Mesendoderm (in vitro differentiated cells): ENCODE measurements around the gene BPNT1.

Experiments used
- DNase-seq: peaks from one replicate; pipeline ENCODE4 v3.0.0; 2013
- H2AK5ac ChIP-seq: 2 replicates; pipeline ENCODE4 v1.6.1; 2013; ENCODE audit warnings: low read length, inconsistent platforms
- H2BK120ac ChIP-seq: 2 replicates; pipeline ENCODE4 v1.6.1; 2013; ENCODE audit warnings: low read depth, mild to moderate bottlenecking, low read length, moderate library complexity, mixed read lengths
- H2BK15ac ChIP-seq: replicated peaks from 2 replicates; pipeline ENCODE4 v1.6.1; 2013; ENCODE audit warnings: low read depth, mild to moderate bottlenecking, moderate library complexity
- H2BK5ac ChIP-seq: 2 replicates; pipeline ENCODE4 v1.6.1; 2013; ENCODE audit warnings: low read length, inconsistent platforms
- H3K18ac ChIP-seq: 2 replicates; pipeline ENCODE4 v1.6.1; 2013; ENCODE audit warnings: mild to moderate bottlenecking, low read length, mixed read lengths
- H3K23ac ChIP-seq: one replicate; pipeline ENCODE4 v1.6.1; 2013; ENCODE audit warnings: low read length
- H3K27ac ChIP-seq: 2 replicates; pipeline ENCODE4 v1.5.1; 2013; ENCODE audit warnings: low read depth, mild to moderate bottlenecking, inconsistent platforms, low read length, moderate library complexity
- H3K27me3 ChIP-seq: 2 replicates; pipeline ENCODE4 v1.6.1; 2013; ENCODE audit warnings: low read length, control low read depth, mild to moderate bottlenecking, inconsistent platforms; ENCODE audit not compliant: insufficient read depth, poor library complexity
- H3K36me3 ChIP-seq: 2 replicates; pipeline ENCODE4 v1.6.1; 2013; ENCODE audit warnings: low read length, inconsistent platforms; ENCODE audit not compliant: control insufficient read depth, insufficient read depth
- H3K4ac ChIP-seq: one replicate; pipeline ENCODE4 v1.6.1; 2013; ENCODE audit warnings: low read depth, mild to moderate bottlenecking, low read length, moderate library complexity
- H3K4me1 ChIP-seq: 2 replicates; pipeline ENCODE4 v1.6.1; 2013; ENCODE audit warnings: low read depth, low read length, inconsistent platforms; ENCODE audit not compliant: control insufficient read depth
- H3K4me2 ChIP-seq: 2 replicates; pipeline ENCODE4 v1.6.1; 2013; ENCODE audit warnings: low read length
- H3K4me3 ChIP-seq: 2 replicates; pipeline ENCODE4 v1.5.1; 2013; ENCODE audit warnings: mild to moderate bottlenecking, low read length
- H3K56ac ChIP-seq: one replicate; pipeline ENCODE4 v1.6.1; 2013; ENCODE audit warnings: low read length
- H3K79me1 ChIP-seq: 2 replicates; pipeline ENCODE4 v1.6.1; 2013; ENCODE audit warnings: low read length, inconsistent platforms
- H3K79me2 ChIP-seq: 2 replicates; pipeline ENCODE4 v1.6.1; 2013; ENCODE audit warnings: mild to moderate bottlenecking, low read length; ENCODE audit not compliant: control insufficient read depth, insufficient read depth
- H3K9ac ChIP-seq: 2 replicates; pipeline ENCODE4 v1.6.1; 2013; ENCODE audit warnings: low read length, inconsistent platforms
- H4K5ac ChIP-seq: one replicate; pipeline ENCODE4 v1.6.1; 2013; ENCODE audit warnings: low read length
- H4K8ac ChIP-seq: one replicate; pipeline ENCODE4 v1.6.1; 2013; ENCODE audit warnings: low read depth, mild to moderate bottlenecking, control low read depth, low read length, moderate library complexity
- WGBS: extraction: QIAGEN DNeasy Blood & Tissue Kit; methylation state at CpG from one replicate; pipeline ENCODE4 v1.1.7; 2013; ENCODE audit warnings: low lambda C conversion rate, missing lambda C conversion rate; ENCODE audit not compliant: insufficient coverage; ENCODE audit errors: extremely low coverage; 5-methylcytosine and 5-hydroxymethylcytosine counted together

Gene BPNT1

DNA sequence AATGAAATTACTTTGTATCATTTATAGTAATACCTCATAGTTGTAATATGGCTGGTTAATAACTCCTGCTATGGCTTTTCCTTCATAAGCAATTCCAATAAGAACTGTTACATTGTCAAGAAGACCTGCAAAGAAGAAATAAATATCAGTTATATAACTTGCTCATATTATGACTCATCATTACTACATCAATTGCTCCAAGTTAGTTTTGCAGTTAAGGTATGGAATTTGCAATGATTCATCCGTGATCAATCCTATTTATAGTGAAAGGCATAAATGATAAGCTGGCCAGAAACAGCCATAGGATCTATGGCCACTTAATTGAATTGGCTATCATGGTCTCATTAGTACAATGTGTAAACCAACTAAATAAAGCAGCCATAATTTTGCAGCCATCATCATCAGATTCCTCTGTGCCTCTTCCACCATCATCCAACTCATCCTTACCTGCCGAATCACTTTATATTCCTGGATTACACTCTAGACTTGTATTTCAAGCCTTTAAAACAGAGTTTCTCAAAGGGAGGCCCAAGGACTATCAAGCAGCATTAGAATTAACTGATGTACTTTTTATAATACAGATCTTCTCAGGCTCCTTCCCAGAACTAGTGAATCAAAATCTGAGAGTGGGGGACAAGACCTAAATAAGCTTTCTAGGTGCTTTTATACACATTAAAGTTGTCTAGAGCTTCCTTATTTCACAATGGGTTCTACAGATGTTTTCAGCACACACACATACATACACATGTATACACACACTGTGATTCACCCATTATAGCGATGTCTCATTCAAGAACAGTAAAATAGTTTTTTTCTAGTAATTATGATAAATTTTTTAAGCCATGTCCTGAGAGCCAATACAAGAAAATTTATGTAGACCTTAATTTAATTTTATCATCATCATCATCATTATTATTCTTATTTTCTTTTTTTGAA, 22.1 kb downstream of the BPNT1 start:
- H2BK15ac ChIP-seq: no peak overlapping the region
- no peak overlapping the region for H3K23ac ChIP-seq
- H3K4ac ChIP-seq: no peak overlapping the region
- no peak overlapping the region for H3K4me2 ChIP-seq
- no peaks in the 10 kb centered on the region for H3K79me2 ChIP-seq
- no CpG with 5 or more reads among the region's 3 CpGs for WGBS
- no peaks in the 10 kb centered on the region for H3K4me1 ChIP-seq
- no peak overlapping the region for H2AK5ac ChIP-seq
- H2BK120ac ChIP-seq: no peak overlapping the region
- H3K18ac ChIP-seq: no peak overlapping the region
- H3K9ac ChIP-seq: no peak overlapping the region
- no peaks in the 10 kb centered on the region for H3K27me3 ChIP-seq
- H3K79me1 ChIP-seq: no peaks in the 10 kb centered on the region
- H3K4me3 ChIP-seq: no peak overlapping the region
- DNase-seq: no peak
- H2BK5ac ChIP-seq: no peak overlapping the region
- H3K56ac ChIP-seq: no peak overlapping the region
- H3K36me3 ChIP-seq: no peaks in the 10 kb centered on the region
- H3K27ac ChIP-seq: no peak overlapping the region
- H4K8ac ChIP-seq: no peak overlapping the region
- no peak overlapping the region for H4K5ac ChIP-seq

DNA sequence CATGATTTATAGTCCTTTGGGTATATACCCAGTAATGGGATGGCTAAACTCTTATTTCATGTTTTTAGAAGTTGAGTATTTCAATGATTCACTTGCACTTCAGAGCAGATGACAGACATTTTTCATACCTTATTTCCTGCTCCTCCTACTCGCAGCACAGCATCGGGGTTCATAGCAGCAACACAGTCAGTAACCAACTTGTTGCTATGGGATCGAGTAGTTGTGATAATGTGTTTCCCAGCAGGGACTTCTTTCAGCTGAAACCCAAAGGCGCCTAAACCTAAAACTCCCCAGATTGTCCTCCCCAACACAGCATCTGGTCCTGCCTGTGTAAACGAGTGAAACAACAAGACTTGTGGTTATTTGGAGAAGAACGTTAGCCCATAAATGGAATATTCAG, 27.0 kb downstream of the BPNT1 start:
- Histone ChIP-seq H3K4me1 (no peaks in the 10 kb centered on the region), H3K56ac (no peak overlapping the region), H3K4ac (no peak overlapping the region), H3K79me1 (no peaks in the 10 kb centered on the region), H3K36me3 (no peaks in the 10 kb centered on the region), H2BK15ac (no peak overlapping the region), H3K4me3 (no peak overlapping the region), H4K8ac (no peak overlapping the region), H3K27ac (no peak overlapping the region), H2BK5ac (no peak overlapping the region), H2AK5ac (no peak overlapping the region), H3K9ac (no peak overlapping the region), H3K18ac (no peak overlapping the region), H3K27me3 (no peaks in the 10 kb centered on the region), H3K79me2 (no peaks in the 10 kb centered on the region), H4K5ac (no peak overlapping the region), H2BK120ac (no peak overlapping the region), H3K4me2 (no peak overlapping the region), H3K23ac (no peak overlapping the region)
- DNase-seq: no peak
- no CpG with 5 or more reads among the region's 6 CpGs for WGBS

DNA sequence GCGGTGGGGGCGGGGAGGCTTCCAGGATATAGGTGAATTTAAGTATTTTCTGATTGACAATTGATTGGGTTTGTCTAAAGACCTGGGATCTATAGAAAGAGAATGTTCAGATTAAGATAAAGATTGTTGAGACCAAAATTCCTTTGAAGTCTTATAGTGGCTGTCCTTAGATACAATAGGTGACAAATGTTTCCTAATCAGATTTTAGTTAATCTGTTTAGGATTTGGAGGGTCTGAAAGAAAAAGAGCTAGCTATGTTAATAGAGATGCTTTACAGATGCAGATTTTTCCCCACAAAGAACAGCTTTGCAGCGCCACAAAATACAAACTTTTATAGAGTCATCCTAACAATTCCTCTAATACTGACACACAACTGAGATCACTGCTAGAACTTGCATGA, 28.7 kb downstream of the BPNT1 start:
- Histone ChIP-seq H3K79me1 (no peaks in the 10 kb centered on the region), H3K4me3 (no peak overlapping the region), H3K23ac (no peak overlapping the region), H3K79me2 (no peaks in the 10 kb centered on the region), H3K4me2 (no peak overlapping the region), H2AK5ac (no peak overlapping the region), H3K4ac (no peak overlapping the region), H3K27ac (no peak overlapping the region), H4K8ac (no peak overlapping the region), H3K27me3 (no peaks in the 10 kb centered on the region), H2BK5ac (no peak overlapping the region), H4K5ac (no peak overlapping the region), H3K18ac (no peak overlapping the region), H2BK15ac (no peak overlapping the region), H3K9ac (no peak overlapping the region), H3K36me3 (no peaks in the 10 kb centered on the region), H2BK120ac (no peak overlapping the region), H3K4me1 (no peaks in the 10 kb centered on the region), H3K56ac (no peak overlapping the region)
- no CpG with 5 or more reads among the region's 3 CpGs for WGBS
- DNase-seq: peak; percentile 58

DNA sequence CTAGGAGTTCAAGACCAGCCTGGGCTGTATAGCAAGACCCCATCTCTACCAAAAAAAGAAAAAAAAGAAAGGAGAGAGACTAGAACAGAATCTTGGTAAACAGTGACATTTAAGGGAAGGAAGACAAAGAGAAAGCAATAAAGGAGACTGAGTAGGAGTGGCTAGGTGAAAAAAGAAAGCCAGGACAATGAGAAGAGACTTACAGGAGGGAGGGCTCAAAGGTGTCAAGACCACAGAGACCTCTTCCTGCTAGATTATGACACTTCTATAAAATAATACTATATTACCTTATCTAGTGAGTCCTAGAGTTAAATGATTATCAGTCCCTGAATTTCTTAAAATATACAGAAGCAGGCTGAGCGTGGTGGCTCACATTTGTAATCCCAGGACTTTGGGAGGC, 33.2 kb downstream of the BPNT1 start:
- H3K18ac ChIP-seq: no peak overlapping the region
- no peaks in the 10 kb centered on the region for H3K4me1 ChIP-seq

DNA sequence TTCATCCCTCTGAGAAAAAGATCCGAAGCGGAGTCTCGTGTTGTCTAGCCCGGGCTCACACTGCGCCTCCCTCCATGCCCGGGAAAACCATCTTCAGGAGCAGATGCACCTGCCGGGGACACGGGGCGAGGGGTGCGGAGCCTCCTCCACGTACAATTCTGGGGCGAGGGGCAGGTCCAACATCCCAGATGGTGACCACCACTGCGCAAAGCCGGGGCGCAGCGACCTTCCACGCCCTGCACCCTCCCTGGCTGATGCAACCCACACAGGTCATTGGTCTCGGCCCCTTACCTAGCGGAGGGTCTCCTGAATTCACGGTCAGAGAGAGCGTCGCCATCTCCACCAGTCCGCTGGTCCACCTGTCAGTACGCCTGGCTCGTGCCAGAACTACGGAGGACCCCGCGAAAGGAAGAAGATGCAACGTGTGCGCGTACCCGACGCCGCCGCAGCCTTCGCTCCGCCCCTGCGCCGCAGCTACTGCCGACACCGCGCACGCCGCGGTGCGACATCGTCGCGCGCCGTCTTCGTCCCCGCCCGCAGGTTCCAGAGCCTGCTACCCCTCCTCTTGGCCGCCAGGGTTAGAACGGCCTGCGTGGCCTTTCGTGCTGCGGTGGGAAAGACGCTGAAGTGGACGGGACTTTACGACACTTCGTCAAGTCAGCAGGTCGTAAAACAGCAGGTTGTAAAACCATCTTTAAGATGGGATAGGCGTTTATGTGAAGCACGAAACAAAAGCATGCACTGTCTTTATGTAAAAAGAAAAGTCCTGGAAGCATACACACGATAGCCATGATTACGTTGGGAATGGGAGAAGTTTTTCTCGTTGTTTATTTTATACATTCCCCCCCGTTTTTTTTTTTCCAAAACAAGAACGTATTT, 43.3 kb downstream of the BPNT1 start, which contains the start of gene EPRS1:
TSS of gene EPRS1 (minus strand) at position 454 of the 879 bp plus-strand sequence. CDS start at position 337, 117 bp downstream.
- Histone ChIP-seq H3K18ac (no peak within 1 kb of the TSS), H3K79me2 (peaks cover 28% of the 10 kb centered on the region), H3K9ac (peak within 1 kb of the TSS; percentile 95), H2AK5ac (no peak within 1 kb of the TSS), H3K27ac (no peak within 1 kb of the TSS), H3K79me1 (no peaks in the 10 kb centered on the region), H2BK5ac (peak within 1 kb of the TSS; percentile 50), H3K4me1 (no peaks in the 10 kb centered on the region), H3K36me3 (no peaks in the 10 kb centered on the region), H2BK15ac (no peak within 1 kb of the TSS), H3K27me3 (no peaks in the 10 kb centered on the region), H3K56ac (peak within 1 kb of the TSS; percentile 99), H3K4me2 (peak within 1 kb of the TSS; percentile 59), H3K23ac (peak within 1 kb of the TSS; percentile 94), H4K5ac (no peak within 1 kb of the TSS), H3K4ac (peak within 1 kb of the TSS; percentile 7), H4K8ac (peak within 1 kb of the TSS; percentile 98), H3K4me3 (peak within 1 kb of the TSS; percentile 98), H2BK120ac (no peak within 1 kb of the TSS)
- peak; percentile 99 for DNase-seq
- no CpG with 5 or more reads among the region's 71 CpGs for WGBS

More for the DNA sequence above, 33.2 kb downstream of the BPNT1 start:
- Histone ChIP-seq H3K4ac (no peak overlapping the region), H3K23ac (no peak overlapping the region), H3K79me1 (no peaks in the 10 kb centered on the region), H2BK5ac (no peak overlapping the region), H3K27me3 (no peaks in the 10 kb centered on the region), H3K9ac (no peak overlapping the region), H4K8ac (no peak overlapping the region), H3K27ac (no peak overlapping the region), H3K4me3 (no peak overlapping the region), H3K56ac (no peak overlapping the region), H3K79me2 (no peaks in the 10 kb centered on the region), H3K36me3 (no peaks in the 10 kb centered on the region), H2BK120ac (no peak overlapping the region), H3K4me2 (no peak overlapping the region), H2BK15ac (no peak overlapping the region), H4K5ac (no peak overlapping the region), H2AK5ac (no peak overlapping the region)
- no peak for DNase-seq
- no CpG with 5 or more reads among the region's 1 CpG for WGBS
